GM10266 (cell line): ENCODE data around the gene KRT4.

Experiments
- DNase-seq: peaks from one replicate; pipeline ENCODE4 v3.0.0; 2012; ENCODE audit errors: extremely low spot score
- TF ChIP-seq, protein P1 (sequence below): IDR thresholded peaks from 2 replicates; pipeline ENCODE4 v1.5.1; 2012; ENCODE audit warnings: mild to moderate bottlenecking, low read depth; ENCODE audit not compliant: control insufficient read depth, insufficient read depth; ENCODE audit errors: missing control alignments

The KRT4 gene

DNA sequence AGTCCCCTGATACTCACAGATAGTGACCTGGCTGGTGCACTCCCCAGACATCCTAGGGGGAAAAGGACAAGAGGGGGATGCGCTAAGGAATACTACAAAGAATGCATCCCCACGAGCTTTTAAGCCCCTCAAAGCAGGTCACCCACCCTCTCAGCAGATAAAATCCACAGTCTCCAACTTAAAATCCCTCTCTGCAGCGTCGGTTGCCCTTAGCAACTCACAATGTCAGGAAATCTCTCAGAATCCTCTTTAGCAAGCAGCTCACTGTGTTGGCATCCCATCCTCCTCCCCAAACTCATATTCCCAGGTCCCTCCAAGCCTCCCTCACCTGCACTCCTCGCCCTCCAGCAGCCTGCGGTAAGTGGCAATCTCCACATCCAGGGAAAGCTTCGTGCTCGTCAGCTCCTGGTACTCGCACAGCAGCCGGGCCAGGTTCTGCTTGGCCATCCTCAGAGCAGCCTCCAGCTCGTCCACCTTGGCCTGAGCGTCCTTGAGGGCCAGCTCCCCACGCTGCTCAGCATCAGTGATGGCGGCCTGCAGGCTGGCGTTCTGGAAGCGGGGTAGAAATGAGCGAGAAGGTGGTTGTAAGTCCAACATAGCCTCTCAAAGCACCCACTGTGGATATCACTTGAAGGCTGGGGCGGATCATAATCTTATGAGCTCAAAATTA, 25.7 kb upstream of the KRT4 start:
- no peak for DNase-seq
- TF ChIP-seq, protein P1, sequence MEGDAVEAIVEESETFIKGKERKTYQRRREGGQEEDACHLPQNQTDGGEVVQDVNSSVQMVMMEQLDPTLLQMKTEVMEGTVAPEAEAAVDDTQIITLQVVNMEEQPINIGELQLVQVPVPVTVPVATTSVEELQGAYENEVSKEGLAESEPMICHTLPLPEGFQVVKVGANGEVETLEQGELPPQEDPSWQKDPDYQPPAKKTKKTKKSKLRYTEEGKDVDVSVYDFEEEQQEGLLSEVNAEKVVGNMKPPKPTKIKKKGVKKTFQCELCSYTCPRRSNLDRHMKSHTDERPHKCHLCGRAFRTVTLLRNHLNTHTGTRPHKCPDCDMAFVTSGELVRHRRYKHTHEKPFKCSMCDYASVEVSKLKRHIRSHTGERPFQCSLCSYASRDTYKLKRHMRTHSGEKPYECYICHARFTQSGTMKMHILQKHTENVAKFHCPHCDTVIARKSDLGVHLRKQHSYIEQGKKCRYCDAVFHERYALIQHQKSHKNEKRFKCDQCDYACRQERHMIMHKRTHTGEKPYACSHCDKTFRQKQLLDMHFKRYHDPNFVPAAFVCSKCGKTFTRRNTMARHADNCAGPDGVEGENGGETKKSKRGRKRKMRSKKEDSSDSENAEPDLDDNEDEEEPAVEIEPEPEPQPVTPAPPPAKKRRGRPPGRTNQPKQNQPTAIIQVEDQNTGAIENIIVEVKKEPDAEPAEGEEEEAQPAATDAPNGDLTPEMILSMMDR, result no peak

GRCh38 chr12:52838609-52839435, 24.9 kb upstream of the KRT4 start:
- TF ChIP-seq, protein P1, result no peak
- no peak for DNase-seq

DNA sequence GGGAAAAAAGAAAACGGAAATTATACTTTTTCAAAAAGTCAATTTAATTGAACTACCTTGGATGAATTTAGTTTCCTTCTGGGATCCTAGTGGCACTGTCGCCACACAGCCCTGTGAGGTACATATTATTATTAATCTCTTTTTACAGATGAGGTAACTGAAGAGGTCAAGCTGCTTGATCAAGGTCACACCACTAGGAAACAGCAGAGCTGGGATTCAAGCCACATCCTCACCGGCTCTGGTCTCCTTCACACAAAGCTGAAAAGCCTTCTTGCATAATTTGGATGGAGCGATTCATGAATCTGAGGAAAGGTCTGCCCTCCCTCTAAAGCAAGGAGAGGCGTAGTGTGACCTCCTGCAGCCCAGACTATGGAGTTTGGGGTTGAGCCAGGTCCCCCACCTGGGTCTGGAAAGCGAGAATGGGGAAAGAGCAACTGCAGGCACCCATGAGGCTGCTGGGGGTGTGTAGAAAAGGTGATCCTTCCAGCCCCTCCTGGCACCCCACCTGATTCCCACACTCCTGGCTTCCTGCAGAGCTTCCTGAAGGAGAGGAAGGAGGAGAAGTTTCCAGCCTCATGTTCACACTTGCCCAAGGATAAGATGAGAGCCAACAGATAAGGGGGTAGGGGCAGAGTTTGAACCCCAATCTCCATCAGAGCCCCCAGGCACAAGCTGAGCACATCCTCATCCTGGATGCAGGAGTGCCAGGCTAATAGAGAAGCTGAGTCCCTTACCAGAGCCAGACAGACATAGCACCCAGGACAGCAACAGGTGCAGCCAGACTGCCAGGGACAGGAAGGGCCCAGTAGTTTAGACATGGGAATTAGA, 24.1 kb upstream of the KRT4 start:
- TF ChIP-seq, protein P1, result no peak
- no peak for DNase-seq

DNA sequence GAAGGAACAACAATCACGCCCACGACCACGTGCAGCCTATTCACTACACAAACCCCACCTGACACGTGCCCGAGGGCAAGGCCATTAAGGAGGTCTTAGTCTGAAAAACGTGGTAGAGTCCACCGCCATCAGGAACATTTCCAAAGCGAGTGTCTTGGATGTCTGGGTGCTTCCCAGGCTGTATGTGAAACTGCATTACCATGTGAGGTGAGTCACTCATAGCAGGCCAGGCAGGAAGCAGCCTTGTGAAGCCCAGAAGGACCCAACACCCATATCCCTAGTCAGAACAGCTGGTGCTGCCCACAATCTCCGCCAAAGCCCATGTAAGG, 23.5 kb upstream of the KRT4 start:
- TF ChIP-seq, protein P1, result no peak
- DNase-seq, result no peak

- TF ChIP-seq, protein P1, result no peak
- no peak for DNase-seq
These were observed 22.8 kb upstream of the KRT4 start for GRCh38 chr12:52836491-52837412.

- DNase-seq, result no peak
- TF ChIP-seq, protein P1, result no peak
These were observed 22.1 kb upstream of the KRT4 start for GRCh38 chr12:52836042-52836466.
